IPS-NIHi7 (cell line): ENCODE results near the gene CPNE5.
A peak's percentile ranks its signal among the peaks of the same experiment; 100 is the strongest.
"Not testable (repeated sequence)": the region's sequence is repeated elsewhere in the genome, so short reads cannot be mapped to it uniquely, and the experiment has no call there.

Source experiments
- DNase-seq: peaks from one replicate; pipeline ENCODE4 v3.0.0; 2012; ENCODE audit warnings: mixed read lengths; ENCODE audit errors: extremely low spot score

The CPNE5 gene

GRCh38 chr6:36725581-36725980 is 113.7 kb downstream of the CPNE5 start:
- no peak for DNase-seq

DNA sequence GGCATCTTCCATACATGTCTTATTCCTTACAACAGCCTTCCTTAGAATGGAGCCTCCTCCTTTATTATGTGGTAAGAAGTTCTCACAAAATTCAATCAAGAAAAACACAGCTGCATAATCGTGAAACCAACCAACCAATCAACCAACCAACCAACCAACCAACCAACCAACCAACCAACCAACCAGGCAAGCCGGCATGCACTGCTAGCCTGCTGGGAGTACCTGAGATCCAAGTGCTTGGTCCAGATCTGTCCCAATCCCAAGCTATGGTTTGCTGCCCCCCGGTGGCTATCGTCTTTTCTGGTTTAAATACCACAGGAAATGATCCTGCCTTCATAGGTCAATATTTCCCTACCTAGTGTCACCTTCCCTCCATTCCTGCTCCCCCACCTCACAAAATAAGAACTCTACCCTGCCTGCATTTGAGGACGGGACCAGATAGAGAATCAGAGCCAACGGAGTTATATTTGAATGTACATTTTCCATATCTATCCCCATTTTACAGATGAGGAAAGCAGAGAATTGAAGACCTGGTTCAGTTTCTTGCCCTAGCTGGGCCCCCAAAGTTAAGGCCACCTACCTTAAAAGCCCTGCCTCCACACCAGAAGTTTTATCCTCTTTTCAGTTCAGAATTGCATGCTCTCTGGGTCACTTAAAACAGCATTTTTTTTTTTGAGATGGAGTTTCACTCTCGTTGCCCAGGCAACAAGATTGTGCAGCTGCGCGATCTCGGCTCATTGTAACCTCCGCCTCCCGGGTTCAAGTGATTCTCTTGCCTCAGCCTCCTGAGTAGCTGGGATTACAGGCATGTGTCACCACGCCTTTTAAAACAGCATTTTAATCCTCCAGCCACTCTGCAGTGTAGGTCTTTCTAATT is 114.5 kb downstream of the CPNE5 start:
- peak; percentile 91 for DNase-seq

GRCh38 chr6:36723992-36724391 is 115.3 kb downstream of the CPNE5 start:
- DNase-seq = not testable (repeated sequence)

- no peak for DNase-seq
Measured at GRCh38 chr6:36722879-36723278, 116.4 kb downstream of the CPNE5 start.

DNA sequence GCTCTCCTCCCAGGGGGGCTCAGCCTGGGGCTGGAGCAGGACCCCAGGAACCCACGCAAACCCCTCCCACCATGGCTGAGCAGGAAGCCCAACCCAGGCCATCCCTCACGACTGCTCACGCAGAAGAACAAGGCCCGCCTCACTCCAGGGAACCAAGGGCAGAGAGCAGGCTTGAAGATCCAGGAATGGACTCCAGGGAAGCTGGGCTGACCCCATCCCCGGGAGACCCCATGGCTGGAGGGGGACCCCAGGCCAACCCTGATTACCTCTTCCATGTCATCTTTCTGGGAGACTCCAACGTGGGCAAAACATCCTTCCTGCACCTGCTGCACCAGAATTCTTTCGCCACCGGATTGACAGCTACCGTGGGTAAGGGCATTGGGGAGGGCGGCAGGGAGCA is 116.9 kb downstream of the CPNE5 start:
- DNase-seq = no peak

DNA sequence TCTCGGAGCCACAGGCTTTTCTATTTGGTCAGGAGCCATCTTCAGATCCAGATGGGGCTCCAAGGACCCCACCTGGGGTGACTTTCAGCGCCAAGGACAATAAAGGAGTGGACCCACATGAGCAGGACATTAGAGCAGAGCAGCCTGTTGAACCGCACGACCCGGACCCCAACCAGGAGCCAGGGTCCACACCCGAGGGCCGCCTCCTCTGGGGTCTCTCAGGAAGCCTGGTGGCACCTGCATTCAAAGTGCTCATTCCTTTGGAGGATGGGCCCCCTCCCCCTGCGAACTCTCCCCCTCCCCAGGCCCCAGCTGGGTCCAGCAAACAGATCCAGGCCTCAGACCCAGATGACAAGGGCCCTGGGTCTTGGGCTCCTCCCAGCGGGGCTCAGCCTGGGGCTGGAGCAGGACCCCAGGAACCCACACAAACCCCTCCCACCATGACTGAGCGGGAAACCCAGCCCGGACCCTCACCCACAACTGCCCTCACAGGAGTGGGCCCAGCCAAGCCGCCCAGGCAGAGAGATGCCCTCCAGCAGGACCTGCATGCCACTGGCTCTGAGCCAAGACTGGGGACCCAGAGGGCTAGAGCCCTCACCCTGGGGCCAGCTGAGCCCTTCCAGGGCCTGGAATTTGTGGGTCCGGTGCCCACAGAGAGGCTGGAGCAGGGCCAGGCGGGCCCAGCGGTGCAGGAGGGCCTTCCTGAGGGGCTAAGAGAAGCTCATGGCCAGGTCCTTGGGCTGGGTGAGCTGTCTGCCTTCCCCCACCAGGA is 117.7 kb downstream of the CPNE5 start:
- DNase-seq = no peak

DNA sequence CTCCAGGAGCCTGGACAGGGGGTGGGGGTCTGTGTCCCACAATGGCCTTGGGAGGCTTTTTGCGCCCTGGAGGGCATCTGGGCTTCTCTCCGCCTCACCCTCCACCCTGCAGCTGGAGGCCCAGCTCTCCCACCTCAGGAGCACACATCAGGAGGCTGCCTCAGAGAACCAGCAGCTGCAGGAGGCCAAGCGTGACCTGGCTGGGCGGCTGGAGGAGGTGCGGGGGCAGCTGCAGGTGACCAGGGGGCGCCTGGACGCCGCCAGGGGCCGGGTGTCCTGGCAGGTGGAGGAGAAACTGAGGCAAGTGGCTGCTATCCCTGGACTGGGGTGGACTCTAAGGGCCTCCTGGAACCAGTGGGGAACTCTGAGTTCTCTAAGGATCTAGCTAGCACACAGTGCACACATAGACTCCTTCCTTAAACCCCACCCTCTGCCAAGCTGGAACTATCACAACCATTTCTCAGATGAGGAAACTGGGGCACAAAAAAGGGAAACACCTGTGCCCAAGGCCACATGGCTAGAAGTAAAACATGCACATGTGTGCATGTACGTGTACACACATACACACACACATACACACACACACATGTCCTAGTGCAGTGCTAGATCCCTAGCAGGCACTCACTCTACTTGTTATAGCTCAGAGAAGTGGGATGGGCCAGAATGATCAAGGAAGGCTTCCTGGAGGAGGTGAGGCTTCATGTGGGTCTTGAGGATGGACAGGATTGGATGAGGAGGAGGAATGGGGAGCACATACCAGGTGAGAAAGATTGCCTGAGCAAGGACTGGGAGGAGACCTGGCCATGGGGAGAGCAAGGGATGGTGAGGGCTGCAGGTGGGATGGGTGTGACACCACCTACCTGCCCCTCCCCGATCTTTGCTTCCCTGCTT is 118.7 kb downstream of the CPNE5 start:
- DNase-seq = no peak

DNA sequence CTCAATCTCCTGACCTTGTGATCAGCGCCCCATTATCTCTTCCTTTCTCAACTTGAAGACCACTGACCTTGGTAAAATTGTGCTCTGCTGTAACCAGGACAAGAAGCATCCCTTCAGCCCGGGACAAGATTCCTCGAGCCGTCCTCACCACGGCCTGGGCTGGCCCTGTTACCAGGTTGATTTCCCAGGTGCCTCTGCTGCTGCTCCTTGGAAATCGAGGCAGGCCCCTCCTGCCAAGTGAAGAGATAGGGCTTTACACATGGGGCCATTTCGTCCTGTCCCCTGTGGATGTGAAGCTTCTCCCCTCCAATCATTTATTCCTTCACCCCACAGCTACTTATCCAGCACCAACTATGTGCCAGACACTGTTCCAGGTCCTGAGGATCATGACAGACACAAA is 120.1 kb downstream of the CPNE5 start:
- DNase-seq = no peak

GRCh38 chr6:36718560-36718959 is 120.7 kb downstream of the CPNE5 start:
- DNase-seq = no peak

DNA sequence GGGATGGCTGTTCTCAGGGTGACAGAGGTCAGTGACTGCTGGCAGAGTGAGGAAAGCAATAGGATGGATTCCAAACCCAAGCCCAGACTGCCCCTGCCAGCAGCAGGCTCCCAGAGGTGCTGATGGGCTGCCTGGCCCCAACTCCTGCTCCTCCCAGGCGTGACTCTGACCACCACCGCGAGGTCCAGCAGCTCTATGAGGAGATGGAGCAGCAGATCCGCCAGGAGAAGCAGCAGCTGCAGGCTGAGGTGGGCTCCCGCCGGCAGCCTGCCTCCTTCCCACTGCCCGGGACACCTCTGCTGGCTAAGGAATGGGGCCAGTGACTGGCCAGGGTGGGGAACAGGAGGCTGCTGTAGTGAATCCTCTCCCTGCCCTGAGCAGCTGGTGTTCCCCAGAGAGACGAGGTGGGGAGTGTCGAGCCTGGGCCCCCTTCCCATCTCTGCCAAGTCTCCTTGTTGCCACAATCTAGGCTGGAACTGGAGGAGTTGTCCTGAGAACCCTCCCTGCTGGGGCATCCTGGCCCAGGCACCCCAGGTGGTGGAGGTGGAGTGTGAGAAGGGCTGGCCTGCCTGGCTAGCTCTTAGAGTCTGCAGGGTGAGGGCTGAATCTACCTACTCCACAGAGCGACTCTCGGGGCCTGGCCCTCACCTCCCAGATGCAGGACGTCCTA is 121.2 kb downstream of the CPNE5 start:
- DNase-seq = no peak

DNA sequence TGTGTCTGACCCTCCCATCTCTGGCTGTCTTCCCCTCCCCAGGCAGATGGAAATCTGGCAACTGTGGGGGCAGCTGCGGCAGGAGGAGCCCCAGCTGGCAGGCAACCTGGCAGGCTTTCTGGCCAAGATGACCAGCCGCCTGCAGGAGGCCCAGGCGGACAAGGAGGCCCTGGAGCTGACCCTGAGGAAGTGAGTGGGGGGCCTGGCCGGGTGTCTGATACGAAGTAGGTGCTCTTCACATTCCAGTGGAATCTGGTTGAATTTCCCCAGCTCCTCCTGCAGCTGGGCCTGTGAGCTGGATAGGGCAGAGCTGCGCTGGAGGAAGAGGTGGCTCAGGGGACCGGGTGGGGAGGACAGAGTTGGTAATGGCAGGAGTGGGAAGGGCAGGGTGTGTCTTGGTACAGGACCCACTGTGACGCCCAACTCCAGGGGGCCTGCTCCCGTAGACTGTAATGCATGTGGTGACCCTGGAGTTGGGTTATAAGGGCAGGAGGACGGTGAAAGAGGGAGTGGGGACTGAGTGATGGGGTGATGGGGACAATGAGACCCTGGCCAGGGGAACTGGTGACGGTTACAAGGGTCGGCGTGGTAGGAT is 121.9 kb downstream of the CPNE5 start:
- no peak for DNase-seq

GRCh38 chr6:36716476-36717093 is 122.7 kb downstream of the CPNE5 start:
- DNase-seq = no peak

DNA sequence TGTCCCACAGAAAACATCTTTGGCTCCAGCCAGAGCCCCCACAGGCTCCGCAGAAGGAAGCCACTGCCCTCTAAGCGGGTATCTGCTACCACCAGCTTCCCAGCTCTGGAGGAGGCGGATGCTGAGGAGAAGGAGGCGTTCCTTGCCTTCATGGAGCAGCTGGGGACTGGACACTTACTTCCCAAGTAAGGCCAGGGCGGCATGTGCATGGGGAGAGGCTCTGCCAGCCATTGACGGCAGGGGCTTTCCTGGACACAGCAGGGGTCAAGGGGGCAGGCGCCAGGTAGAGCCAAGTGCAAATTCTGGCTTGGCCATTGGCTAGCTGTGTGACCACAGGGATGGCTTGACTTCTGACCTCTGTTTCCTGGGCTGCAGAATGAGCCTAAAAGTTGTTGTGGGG is 123.8 kb downstream of the CPNE5 start:
- DNase-seq = no peak

DNA sequence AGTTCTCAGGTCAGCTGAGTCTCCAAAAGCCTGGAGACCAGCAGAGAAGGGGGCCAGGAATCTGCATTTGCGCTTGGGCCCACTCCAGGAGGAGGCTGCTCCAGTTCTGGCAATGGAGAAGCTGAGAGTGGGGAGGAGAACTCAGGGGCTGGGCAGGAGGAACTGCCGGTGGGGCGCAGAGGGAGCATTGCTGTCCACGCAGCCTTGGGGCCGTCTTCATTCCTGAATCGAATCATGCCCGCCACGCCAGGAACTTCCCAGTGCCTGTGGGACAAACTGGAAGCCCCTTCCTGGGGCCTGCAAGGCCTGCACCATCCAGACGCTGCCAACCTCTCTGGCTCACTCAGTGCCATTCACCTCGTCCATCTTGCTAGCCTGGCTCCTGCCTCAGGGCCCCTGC is 124.7 kb downstream of the CPNE5 start:
- no peak for DNase-seq

DNA sequence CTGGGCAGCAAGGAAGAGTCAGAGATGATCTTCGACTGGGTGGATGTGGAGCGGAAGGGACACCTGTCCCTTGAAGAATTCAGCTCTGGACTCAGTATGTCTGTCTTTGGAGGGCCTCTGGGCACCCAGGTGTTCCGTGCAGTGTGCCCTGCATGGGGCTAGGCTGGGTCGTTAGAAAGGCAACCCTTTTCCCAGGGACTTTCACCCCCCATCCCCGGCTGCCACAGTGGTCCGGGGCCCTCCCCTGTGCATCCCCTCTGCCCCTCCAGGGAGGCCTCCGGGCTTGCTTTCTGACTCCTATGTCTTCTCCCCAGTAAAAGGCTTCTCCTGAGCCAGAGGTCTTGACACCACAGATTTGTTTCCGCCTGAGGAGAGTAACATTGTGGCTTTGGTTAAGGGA is 125.4 kb downstream of the CPNE5 start:
- DNase-seq = no peak

DNA sequence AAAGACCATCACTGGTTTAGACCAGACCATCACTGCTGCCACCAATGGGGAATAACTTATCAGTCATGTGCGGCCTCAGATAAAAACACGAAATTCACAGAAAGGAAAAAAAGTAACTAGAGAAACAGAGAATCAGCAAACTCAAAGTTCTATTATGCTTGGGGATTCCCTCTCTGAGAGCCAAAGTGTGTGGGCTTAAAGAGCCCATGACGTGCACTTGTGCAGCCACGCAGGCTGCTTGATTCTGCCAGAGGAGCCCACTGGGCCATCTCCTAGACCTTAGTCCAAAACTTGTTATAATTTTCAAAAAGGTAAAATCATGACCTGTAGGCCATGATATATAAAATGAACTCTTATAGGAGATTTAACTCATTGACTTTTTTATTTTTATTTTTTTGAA is 126.4 kb downstream of the CPNE5 start:
- no peak for DNase-seq

- DNase-seq = no peak
Measured at GRCh38 chr6:36706339-36706738, 132.9 kb downstream of the CPNE5 start.

DNA sequence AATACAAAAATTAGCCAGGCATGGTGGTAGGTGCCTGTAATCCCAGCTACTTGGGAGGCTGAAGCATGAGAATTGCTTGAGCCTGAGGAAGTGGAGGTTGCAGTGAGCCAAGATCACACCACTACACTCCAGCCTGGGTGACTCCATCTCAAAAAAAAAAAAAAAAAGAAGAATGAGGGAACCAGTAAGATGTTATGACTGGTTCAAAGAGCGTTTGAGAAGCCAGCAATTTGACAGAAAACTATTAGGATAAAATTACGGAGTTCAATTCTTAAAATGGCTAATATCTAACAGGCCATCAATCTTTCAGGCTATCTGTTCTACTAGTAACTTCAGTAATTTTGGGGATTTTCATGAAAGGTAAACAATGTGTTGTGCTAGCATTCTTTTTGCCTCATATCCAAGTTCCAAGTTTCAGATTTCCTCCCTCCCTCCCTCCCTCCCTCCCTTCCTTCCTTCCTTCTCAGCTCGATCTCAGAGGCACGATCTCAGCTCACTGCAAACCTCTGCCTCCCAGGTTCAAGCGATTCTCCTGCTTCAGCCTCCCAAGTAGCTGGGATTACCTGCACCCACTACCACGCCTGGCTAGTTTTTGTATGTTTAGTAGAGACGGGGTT is 134.2 kb downstream of the CPNE5 start:
- DNase-seq = not testable (repeated sequence)

DNA sequence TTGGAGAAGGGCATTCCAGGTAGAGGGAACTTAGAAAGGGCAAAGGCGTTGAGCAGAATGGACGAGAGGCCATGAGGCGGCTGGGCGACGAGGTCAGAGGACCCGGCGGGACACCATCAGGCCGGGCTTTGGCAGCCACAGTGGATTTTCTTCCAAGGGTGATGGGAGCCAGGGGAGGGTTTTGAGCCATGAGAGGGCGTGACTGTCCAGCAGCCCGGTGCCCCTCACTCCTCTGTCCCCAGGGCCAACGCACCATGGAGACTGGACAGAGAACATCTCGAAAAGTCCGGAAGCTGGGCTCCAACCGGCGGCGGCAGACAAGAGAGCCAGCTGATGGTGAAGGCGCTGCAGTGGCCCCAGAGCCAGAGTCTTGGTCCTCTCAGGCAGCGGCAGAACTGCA is 135.3 kb downstream of the CPNE5 start:
- DNase-seq = no peak

- DNase-seq = no peak
Measured at GRCh38 chr6:36703081-36703606, 136.1 kb downstream of the CPNE5 start.
